Heart left ventricle (tissue), 13 donors: Measurements from ENCODE around the gene SLC9A3.

Source experiments
- CTCF ChIP-seq, 12 donors: fragments of 200-600 bp; sonication (generic) in 4 of 12; IDR thresholded peaks; one replicate each; pipeline versions ENCODE4 v1.5.0 to v1.8.0; 2018 to 2022; ENCODE audit warnings: antibody characterized with exemption in 12 of 12, mild to moderate bottlenecking in 5 of 12
- POLR2A ChIP-seq, 2 donors: fragments of 450-650 bp; IDR thresholded peaks; one replicate each; pipeline ENCODE4 v1.6.1; 2017; ENCODE audit warnings: antibody characterized with exemption in 2 of 2, mild to moderate bottlenecking in 2 of 2, moderate library complexity in 2 of 2
- donor health status: ischemic (EF 13 %, LVEDD 7.1; RV severe dilation, severe dysfunction).
- donor health status: DM: no; HTN: yes; CAD: no.
- donor health status: DM: no; HTN: no; CAD: no.
- donor health status: ischemic (EF 25% LVEDD 6.9; RV normal size, moderate dysfunction).
- donor health status: ischemic (EF 25% LVEDD 5.7; RV mildly dilated, moderate dysfunction).
- donor health status: ischemic (EF 35%, LVEDD 5.7; RV mildly dilated, moderate dysfunction).
- donor health status: nonischemic (EF 11% LVEDD 7.7; RV severe dilation, severe dysfunction).
- donor health status: DM: yes; HTN: yes; CAD: no.
- donor health status: PGD.
- donor health status: ischemic (EF 29% LVEDD 5.4; RV normal size, mild dysfunction).
- donor health status: nonischemic (EF 23%, LVEDD 6.1; RV moderate dilation, normal function).

GRCh38 chr5:522899-523440 is 1.3 kb downstream of the SLC9A3 start:
- no peak for TF ChIP-seq POLR2A (IDR thresholded peaks at IDR 0.05)
- TF ChIP-seq CTCF (IDR thresholded peaks at IDR 0.05): no peak
